GM12891 (cell line): Measurements from ENCODE around the gene MRPL9.

Experiments used
- PAX5 ChIP-seq: IDR thresholded peaks from 2 replicates; pipeline ENCODE4 v1.6.1; 2011; ENCODE audit warnings: low read length, moderate library complexity, mild to moderate bottlenecking; ENCODE audit not compliant: insufficient read depth, severe bottlenecking
- POLR2A ChIP-seq: IDR thresholded peaks from 2 replicates; pipeline ENCODE4 v1.6.1; 2011; ENCODE audit warnings: low read depth, low read length, control low read depth
- POLR2AphosphoS5 ChIP-seq: IDR thresholded peaks from 2 replicates; pipeline ENCODE4 v1.6.1; 2011; ENCODE audit warnings: low read depth, low read length, control low read depth
- POU2F2 ChIP-seq: IDR thresholded peaks from 2 replicates; pipeline ENCODE4 v1.6.1; 2011; ENCODE audit warnings: low read depth, mild to moderate bottlenecking, control low read depth, low read length, moderate library complexity
- SPI1 ChIP-seq: IDR thresholded peaks from 2 replicates; pipeline ENCODE4 v1.6.1; 2011; ENCODE audit warnings: low read depth, low read length, control low read depth
- TAF1 ChIP-seq: IDR thresholded peaks from 2 replicates; pipeline ENCODE4 v1.6.1; 2011; ENCODE audit warnings: low read depth, low read length, control low read depth

DNA sequence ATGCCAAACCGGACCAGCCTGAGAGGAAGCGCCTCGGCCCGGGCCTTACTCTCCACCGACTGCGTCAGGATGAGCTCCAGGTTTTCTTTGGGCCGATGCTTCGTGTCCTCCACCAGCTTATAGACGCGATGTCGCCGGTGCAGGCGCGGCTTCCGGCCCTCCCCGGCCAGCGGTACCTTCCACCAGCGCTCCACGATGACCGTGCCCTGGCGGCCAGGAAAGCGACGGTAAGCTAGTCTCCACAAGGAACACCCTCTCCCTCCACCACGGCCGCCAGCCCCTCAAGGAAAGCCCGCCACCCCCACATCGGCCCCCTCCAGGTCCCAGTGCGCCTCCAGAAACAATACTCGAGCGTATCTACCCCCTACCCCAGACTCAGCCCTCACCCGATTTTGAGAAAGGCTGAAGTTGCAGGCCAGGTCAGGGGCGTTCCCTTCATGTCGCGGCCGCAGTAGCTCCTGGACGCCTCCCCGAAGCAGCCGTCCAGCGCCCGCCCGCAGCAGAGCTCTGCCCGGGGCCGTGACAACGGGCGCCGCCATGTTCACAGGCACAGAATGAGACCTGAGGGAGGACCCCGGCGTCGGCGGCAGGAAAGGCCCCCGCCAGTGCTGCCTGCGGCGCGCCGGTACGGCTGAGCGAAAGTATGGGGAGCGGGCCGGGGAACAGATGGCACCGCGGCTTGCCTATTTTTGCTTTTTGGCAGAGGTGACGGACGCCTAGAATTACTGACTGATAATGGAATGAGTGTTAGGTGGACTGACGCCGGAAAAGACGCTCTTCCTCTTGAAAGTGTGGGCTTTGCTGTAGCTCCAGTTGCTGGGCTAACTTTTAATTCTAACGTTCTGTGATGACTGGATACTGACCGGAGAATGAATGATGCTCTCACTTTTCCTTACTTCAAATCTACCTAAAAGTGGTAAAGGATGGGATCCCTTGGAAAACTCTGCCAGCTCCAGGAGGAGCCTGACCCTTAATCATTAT, at the start of gene MRPL9:
- TF ChIP-seq POLR2AphosphoS5 = peak; percentile 77
- TF ChIP-seq POLR2A = peak; percentile 78
- peak; percentile 75 for TF ChIP-seq TAF1
- TF ChIP-seq SPI1 = no peak
- peak; percentile 29; the same call in 1 of the 2 replicates for TF ChIP-seq POU2F2
- peak; percentile 22 for TF ChIP-seq PAX5
